ENCODE data around the gene ZBTB21. TPM values are rescaled to one million over a fixed set of nuclear protein-coding genes. Genes with fewer than 3 reads are reported as not detected.

ZBTB21 gene
- total and polyA plus RNA-seq, 2 donors (not counting 1 experiment from before 2014, with no cell fraction given): 8.9 to 9.1 TPM

DNA sequence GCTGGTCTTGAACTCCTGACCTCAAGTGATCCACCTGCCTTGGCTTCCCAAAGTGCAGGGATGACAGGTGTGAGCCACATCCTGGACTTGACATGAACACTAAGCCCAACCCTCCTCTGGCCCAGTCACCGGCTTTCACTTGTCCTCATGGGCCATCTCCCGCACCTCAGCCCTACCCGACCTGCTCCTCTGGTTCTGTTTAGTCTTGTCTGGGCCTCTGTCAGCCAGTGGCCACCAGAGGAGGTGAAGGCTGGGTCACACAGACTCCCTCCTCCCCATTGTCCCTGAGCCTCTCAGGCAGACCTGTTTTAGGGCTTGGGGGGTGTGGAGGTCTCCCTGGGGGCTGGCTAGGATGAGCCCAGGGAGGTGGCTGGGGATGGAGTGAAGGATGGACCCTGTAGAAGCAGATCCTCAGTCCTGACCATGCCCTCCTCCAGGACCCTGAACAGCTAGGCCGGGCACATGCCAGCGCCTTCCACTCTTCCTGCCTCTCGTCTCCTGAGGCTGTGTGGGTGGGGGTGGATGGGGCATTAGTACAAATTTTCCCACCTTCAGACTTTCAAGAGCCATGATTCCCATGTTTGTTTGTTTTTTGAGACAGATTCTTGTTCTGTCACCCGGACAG is 34.8 kb upstream of the ZBTB21 start:
- DNase-seq (ENCODE audit: low read depth in 2 of 2): no peak
- H3K4me3 ChIP-seq (replicated peaks in 1 of 4; ENCODE audit: control extremely low read depth in 1 of 4, insufficient read depth in 1 of 4, low read depth in 3 of 4, low read length in 4 of 4): no peak overlapping the region
- H3K27ac ChIP-seq (ENCODE audit: insufficient read depth, low read length): no peak overlapping the region

GRCh38 chr21:42043961-42044360 is 33.8 kb upstream of the ZBTB21 start:
- H3K27ac ChIP-seq (ENCODE audit: insufficient read depth, low read length): no peak overlapping the region
- no peak overlapping the region for H3K9ac ChIP-seq (ENCODE audit: insufficient read depth, low read length)
- no peaks in the 10 kb centered on the region for H3K9me3 ChIP-seq (ENCODE audit: control insufficient read depth, insufficient read depth, low read depth, low read length)
- no peak for DNase-seq (ENCODE audit: low read depth in 2 of 2)
- H3K27me3 ChIP-seq (ENCODE audit: control insufficient read depth, insufficient read depth, low read length): no peaks in the 10 kb centered on the region
- H3K4me2 ChIP-seq (ENCODE audit: extremely low read depth, insufficient read depth, low read length): no peak overlapping the region
- H3K79me2 ChIP-seq (ENCODE audit: control insufficient read depth, insufficient read depth, low read length): no peaks in the 10 kb centered on the region
- H3K4me1 ChIP-seq (ENCODE audit: control insufficient read depth, extremely low read depth, insufficient read depth, low read length): peaks cover 39% of the 10 kb centered on the region
- no peak overlapping the region for H3K4me3 ChIP-seq (replicated peaks in 1 of 4; ENCODE audit: control extremely low read depth in 1 of 4, insufficient read depth in 1 of 4, low read depth in 3 of 4, low read length in 4 of 4)
- no peaks in the 10 kb centered on the region for H3K36me3 ChIP-seq (ENCODE audit: control insufficient read depth, insufficient read depth, low read length)
- TF ChIP-seq CTCF (conservative IDR thresholded peaks at IDR 0.05 in 1 of 2, IDR thresholded peaks at IDR 0.05 in 1 of 2; ENCODE audit: low read depth in 1 of 2, low read length in 2 of 2) (no peak), EZH2 (IDR thresholded peaks at IDR 0.05; ENCODE audit: low read length, missing control alignments) (no peak)
- no peaks in the 10 kb centered on the region for H4K20me1 ChIP-seq (ENCODE audit: control insufficient read depth, extremely low read depth, insufficient read depth, low read length)
- no peak overlapping the region for H2AFZ ChIP-seq (ENCODE audit: low read length)

More for the DNA sequence above, 34.8 kb upstream of the ZBTB21 start:
- Histone ChIP-seq H3K9me3 (ENCODE audit: control insufficient read depth, insufficient read depth, low read depth, low read length) (no peaks in the 10 kb centered on the region), H2AFZ (ENCODE audit: low read length) (no peak overlapping the region), H4K20me1 (ENCODE audit: control insufficient read depth, extremely low read depth, insufficient read depth, low read length) (no peaks in the 10 kb centered on the region), H3K4me1 (ENCODE audit: control insufficient read depth, extremely low read depth, insufficient read depth, low read length) (peaks cover 30% of the 10 kb centered on the region), H3K9ac (ENCODE audit: insufficient read depth, low read length) (no peak overlapping the region), H3K36me3 (ENCODE audit: control insufficient read depth, insufficient read depth, low read length) (no peaks in the 10 kb centered on the region), H3K27me3 (ENCODE audit: control insufficient read depth, insufficient read depth, low read length) (no peaks in the 10 kb centered on the region), H3K4me2 (ENCODE audit: extremely low read depth, insufficient read depth, low read length) (no peak overlapping the region), H3K79me2 (ENCODE audit: control insufficient read depth, insufficient read depth, low read length) (no peaks in the 10 kb centered on the region)
- TF ChIP-seq EZH2 (IDR thresholded peaks at IDR 0.05; ENCODE audit: low read length, missing control alignments) (no peak), CTCF (conservative IDR thresholded peaks at IDR 0.05 in 1 of 2, IDR thresholded peaks at IDR 0.05 in 1 of 2; ENCODE audit: low read depth in 1 of 2, low read length in 2 of 2) (no peak)

DNA sequence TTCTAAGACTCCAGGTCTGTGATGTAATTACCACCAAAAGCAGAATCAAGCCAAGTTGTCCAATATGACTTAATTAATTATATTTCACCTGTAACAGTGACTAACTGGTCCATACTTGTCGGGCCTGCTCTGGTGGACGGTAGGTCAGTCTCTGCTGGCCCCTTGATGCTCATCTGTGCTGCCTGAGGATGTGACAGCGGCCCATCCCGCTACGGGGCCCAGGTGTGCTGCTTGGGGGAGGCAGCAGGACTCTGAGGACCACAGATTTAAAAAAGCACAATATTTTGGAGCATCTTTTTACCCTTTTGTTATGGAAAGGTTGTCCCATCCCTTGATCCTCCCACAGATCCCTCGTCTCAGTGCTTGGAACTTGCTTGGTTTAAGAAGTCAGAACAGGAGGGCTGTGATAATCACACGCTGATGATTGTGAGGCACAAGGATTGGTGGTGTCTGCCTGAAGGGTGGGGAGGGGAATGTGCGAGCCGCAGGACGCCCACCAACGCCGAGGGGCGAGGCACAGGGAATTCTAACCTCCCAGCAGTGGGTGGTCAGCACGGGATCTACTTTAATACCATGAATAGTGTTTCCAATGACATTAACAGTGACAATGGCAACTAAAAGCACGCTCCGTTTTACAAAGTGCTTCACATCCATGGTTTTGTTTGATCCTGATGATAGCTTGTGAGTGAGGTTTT is 33.2 kb upstream of the ZBTB21 start:
- Histone ChIP-seq H3K4me2 (ENCODE audit: extremely low read depth, insufficient read depth, low read length) (no peak overlapping the region), H3K9ac (ENCODE audit: insufficient read depth, low read length) (no peak overlapping the region), H3K9me3 (ENCODE audit: control insufficient read depth, insufficient read depth, low read depth, low read length) (no peaks in the 10 kb centered on the region), H4K20me1 (ENCODE audit: control insufficient read depth, extremely low read depth, insufficient read depth, low read length) (no peaks in the 10 kb centered on the region), H3K4me3 (replicated peaks in 1 of 4; ENCODE audit: control extremely low read depth in 1 of 4, insufficient read depth in 1 of 4, low read depth in 3 of 4, low read length in 4 of 4) (no peak overlapping the region), H3K36me3 (ENCODE audit: control insufficient read depth, insufficient read depth, low read length) (no peaks in the 10 kb centered on the region), H3K79me2 (ENCODE audit: control insufficient read depth, insufficient read depth, low read length) (no peaks in the 10 kb centered on the region), H3K4me1 (ENCODE audit: control insufficient read depth, extremely low read depth, insufficient read depth, low read length) (peaks cover 39% of the 10 kb centered on the region), H3K27me3 (ENCODE audit: control insufficient read depth, insufficient read depth, low read length) (no peaks in the 10 kb centered on the region), H2AFZ (ENCODE audit: low read length) (no peak overlapping the region), H3K27ac (ENCODE audit: insufficient read depth, low read length) (no peak overlapping the region)
- TF ChIP-seq CTCF (conservative IDR thresholded peaks at IDR 0.05 in 1 of 2, IDR thresholded peaks at IDR 0.05 in 1 of 2; ENCODE audit: low read depth in 1 of 2, low read length in 2 of 2) (no peak), EZH2 (IDR thresholded peaks at IDR 0.05; ENCODE audit: low read length, missing control alignments) (no peak)
- DNase-seq (ENCODE audit: low read depth in 2 of 2): no peak
